DND-41 (cell line): ENCODE results near the gene SLC4A2.
A peak's percentile ranks its signal among the peaks of the same experiment; 100 is the strongest.

ENCODE experiments used
- ATAC-seq: fragments of 200-7000 bp; cut with Tn5 transposase; 3 replicates; pipeline ENCODE4 v1.9.1; 2021; ENCODE audit warnings: low read depth; ENCODE audit not compliant: insufficient read depth
- DNase-seq: peaks from one replicate; pipeline ENCODE4 v3.0.0-alpha.2; 2020
- H2AFZ ChIP-seq: 2 replicates; pipeline ENCODE4 v1.6.0; 2012; ENCODE audit warnings: low read depth, low read length
- H3K27ac ChIP-seq: 2 replicates; pipeline ENCODE4 v1.5.1; 2012; ENCODE audit warnings: low read length, inconsistent platforms
- H3K27me3 ChIP-seq: fragments of 200-600 bp; sonication (generic); 2 replicates; pipeline ENCODE4 v1.6.0; 2012; ENCODE audit warnings: low read length, mild to moderate bottlenecking, inconsistent platforms; ENCODE audit not compliant: insufficient read depth, poor library complexity
- H3K36me3 ChIP-seq: 2 replicates; pipeline ENCODE4 v1.5.1; 2012; ENCODE audit warnings: low read length, inconsistent platforms; ENCODE audit not compliant: insufficient read depth
- H3K4me1 ChIP-seq: 2 replicates; pipeline ENCODE4 v1.5.1; 2012; ENCODE audit warnings: mild to moderate bottlenecking, low read length; ENCODE audit not compliant: insufficient read depth
- H3K4me2 ChIP-seq: 2 replicates; pipeline ENCODE4 v1.6.0; 2012; ENCODE audit warnings: mild to moderate bottlenecking, moderate library complexity, low read length, inconsistent platforms; ENCODE audit not compliant: insufficient read depth
- H3K4me3 ChIP-seq, 2 experiments: fragments of 200-600 bp in 1 of 2; shearing (Covaris generic) in 1 of 2; 2 replicates each; pipeline ENCODE4 v1.5.1; 2012 to 2016; ENCODE audit warnings: inconsistent platforms in 2 of 2, low read length in 2 of 2, mild to moderate bottlenecking in 2 of 2, low read depth in 1 of 2, moderate library complexity in 1 of 2
- H3K79me2 ChIP-seq: 2 replicates; pipeline ENCODE4 v1.6.0; 2012; ENCODE audit warnings: low read length, inconsistent platforms; ENCODE audit not compliant: insufficient read depth
- H3K9ac ChIP-seq: 2 replicates; pipeline ENCODE4 v1.6.0; 2012; ENCODE audit warnings: low read depth, mild to moderate bottlenecking, inconsistent platforms, low read length, moderate library complexity
- H3K9me3 ChIP-seq: 2 replicates; pipeline ENCODE4 v1.5.1; 2012; ENCODE audit warnings: low read length, moderate library complexity, mild to moderate bottlenecking, inconsistent platforms; ENCODE audit not compliant: insufficient read depth, severe bottlenecking
- H4K20me1 ChIP-seq: 2 replicates; pipeline ENCODE4 v1.6.0; 2012; ENCODE audit warnings: low read length; ENCODE audit not compliant: insufficient read depth
- EZH2 ChIP-seq: IDR thresholded peaks from 3 replicates; pipeline ENCODE4 v1.6.1; 2012; ENCODE audit warnings: borderline replicate concordance, low read depth, mild to moderate bottlenecking, moderate library complexity, low read length, inconsistent platforms; ENCODE audit not compliant: severe bottlenecking
- TF ChIP-seq, protein P1 (sequence below): IDR thresholded peaks from 2 replicates; pipeline ENCODE4 v1.5.1; 2012; ENCODE audit warnings: borderline replicate concordance, low read length, moderate library complexity, mild to moderate bottlenecking; ENCODE audit not compliant: poor library complexity, severe bottlenecking; ENCODE audit errors: extremely low read depth

The SLC4A2 gene

GRCh38 chr7:151115836-151116418 lies 56.5 kb downstream of the SLC4A2 start:
- no peaks in the 10 kb centered on the region for H3K9me3 ChIP-seq
- ATAC-seq: no peak
- TF ChIP-seq EZH2: no peak
- TF ChIP-seq, protein P1, sequence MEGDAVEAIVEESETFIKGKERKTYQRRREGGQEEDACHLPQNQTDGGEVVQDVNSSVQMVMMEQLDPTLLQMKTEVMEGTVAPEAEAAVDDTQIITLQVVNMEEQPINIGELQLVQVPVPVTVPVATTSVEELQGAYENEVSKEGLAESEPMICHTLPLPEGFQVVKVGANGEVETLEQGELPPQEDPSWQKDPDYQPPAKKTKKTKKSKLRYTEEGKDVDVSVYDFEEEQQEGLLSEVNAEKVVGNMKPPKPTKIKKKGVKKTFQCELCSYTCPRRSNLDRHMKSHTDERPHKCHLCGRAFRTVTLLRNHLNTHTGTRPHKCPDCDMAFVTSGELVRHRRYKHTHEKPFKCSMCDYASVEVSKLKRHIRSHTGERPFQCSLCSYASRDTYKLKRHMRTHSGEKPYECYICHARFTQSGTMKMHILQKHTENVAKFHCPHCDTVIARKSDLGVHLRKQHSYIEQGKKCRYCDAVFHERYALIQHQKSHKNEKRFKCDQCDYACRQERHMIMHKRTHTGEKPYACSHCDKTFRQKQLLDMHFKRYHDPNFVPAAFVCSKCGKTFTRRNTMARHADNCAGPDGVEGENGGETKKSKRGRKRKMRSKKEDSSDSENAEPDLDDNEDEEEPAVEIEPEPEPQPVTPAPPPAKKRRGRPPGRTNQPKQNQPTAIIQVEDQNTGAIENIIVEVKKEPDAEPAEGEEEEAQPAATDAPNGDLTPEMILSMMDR: no peak
- H3K36me3 ChIP-seq: peaks cover 8% of the 10 kb centered on the region; the same call in 1 of the 2 replicates
- peaks cover 18% of the 10 kb centered on the region for H3K79me2 ChIP-seq
- H3K27ac ChIP-seq: no peak overlapping the region
- H3K4me1 ChIP-seq: peaks cover 35% of the 10 kb centered on the region
- H3K27me3 ChIP-seq: no peaks in the 10 kb centered on the region
- DNase-seq: no peak
- peak overlapping the region in 1 of 2 experiments; percentile 75; a peak in 1 of 4 replicates for H3K4me3 ChIP-seq
- H3K4me2 ChIP-seq: peak overlapping the region; percentile 88
- peak overlapping the region; percentile 61; the same call in 1 of the 2 replicates for H3K9ac ChIP-seq
- H4K20me1 ChIP-seq: peaks cover 9% of the 10 kb centered on the region
- H2AFZ ChIP-seq: no peak overlapping the region

DNA sequence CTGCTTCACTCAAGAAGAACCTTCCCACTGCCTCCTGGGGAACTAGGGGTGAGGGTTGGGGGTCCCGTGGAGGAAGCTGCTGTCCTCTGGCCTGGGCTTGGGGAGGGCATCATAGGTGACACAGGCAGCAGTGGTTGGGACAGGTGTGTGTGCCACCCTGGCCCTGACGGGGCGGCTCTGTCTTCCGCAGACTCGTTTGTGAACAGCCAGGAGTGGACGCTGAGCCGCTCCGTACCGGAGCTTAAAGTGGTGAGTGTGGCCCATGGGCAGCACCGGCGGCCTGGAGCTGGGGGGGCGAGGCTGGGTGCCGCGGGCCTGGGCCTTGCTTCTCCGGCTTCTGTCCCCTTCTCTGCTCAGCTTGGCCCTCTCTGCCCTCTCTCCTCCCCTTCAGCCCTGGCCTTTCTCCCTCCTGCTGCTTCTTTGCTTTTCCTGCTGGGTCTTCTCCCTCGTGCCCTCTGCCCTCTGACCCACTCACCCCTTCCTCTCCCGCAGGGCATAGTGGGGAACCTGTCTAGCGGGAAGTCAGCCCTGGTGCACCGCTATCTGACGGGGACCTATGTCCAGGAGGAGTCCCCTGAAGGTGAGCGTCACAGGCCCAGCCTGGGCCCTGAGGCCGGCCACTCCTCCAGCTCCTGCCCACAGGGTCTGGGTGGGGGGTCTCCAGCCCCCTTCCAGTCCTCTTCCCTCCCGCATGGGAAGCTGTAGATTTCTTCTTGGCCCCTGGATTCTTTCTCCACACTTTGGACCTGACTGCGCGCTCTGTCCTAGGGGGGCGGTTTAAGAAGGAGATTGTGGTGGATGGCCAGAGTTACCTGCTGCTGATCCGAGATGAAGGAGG lies 57.4 kb downstream of the SLC4A2 start:
- H3K4me2 ChIP-seq: peak overlapping the region; percentile 88
- ATAC-seq: no peak

DNA sequence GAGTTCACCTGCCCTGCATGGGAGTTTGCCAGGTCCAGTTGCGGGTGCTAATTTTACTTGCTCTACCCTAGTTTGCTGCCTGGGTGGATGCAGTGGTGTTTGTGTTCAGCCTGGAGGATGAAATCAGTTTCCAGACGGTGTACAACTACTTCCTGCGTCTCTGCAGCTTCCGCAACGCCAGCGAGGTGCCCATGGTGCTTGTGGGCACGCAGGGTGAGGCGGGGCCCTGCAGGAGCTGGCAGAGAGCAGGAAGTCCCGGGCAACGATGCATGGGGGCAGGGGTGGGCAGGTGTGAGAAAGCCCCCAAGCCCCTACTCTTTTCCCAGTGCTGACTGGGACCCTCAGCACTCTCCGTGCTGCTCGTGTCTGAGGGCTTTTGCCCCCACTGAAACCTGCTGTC lies 58.2 kb downstream of the SLC4A2 start:
- H3K27me3 ChIP-seq: no peaks in the 10 kb centered on the region
- DNase-seq: peak; percentile 84
- no peaks in the 10 kb centered on the region for H3K9me3 ChIP-seq
- peak; percentile 96 for ATAC-seq
- H3K4me3 ChIP-seq: peak overlapping the region; percentile 25 to 75; a peak in 3 of 4 replicates
- peak overlapping the region; percentile 88 for H3K4me2 ChIP-seq
- H3K9ac ChIP-seq: peak overlapping the region; percentile 61
- peaks cover 18% of the 10 kb centered on the region for H3K79me2 ChIP-seq
- peak overlapping the region; percentile 88 for H2AFZ ChIP-seq
- TF ChIP-seq, protein P1: no peak
- TF ChIP-seq EZH2: no peak
- H4K20me1 ChIP-seq: peaks cover 4% of the 10 kb centered on the region
- peaks cover 8% of the 10 kb centered on the region; the same call in 1 of the 2 replicates for H3K36me3 ChIP-seq
- H3K4me1 ChIP-seq: peaks cover 35% of the 10 kb centered on the region
- peak overlapping the region; percentile 90 for H3K27ac ChIP-seq

More for the DNA sequence above, 57.4 kb downstream of the SLC4A2 start:
- H3K27me3 ChIP-seq: no peaks in the 10 kb centered on the region
- no peak for TF ChIP-seq EZH2
- TF ChIP-seq, protein P1: no peak
- no peaks in the 10 kb centered on the region for H3K9me3 ChIP-seq
- peaks cover 8% of the 10 kb centered on the region; the same call in 1 of the 2 replicates for H3K36me3 ChIP-seq
- peak overlapping the region; percentile 25 to 75; a peak in 3 of 4 replicates for H3K4me3 ChIP-seq
- H3K4me1 ChIP-seq: peaks cover 35% of the 10 kb centered on the region
- H4K20me1 ChIP-seq: peaks cover 9% of the 10 kb centered on the region
- H2AFZ ChIP-seq: peak overlapping the region; percentile 88
- peak overlapping the region; percentile 61 for H3K9ac ChIP-seq
- peaks cover 18% of the 10 kb centered on the region for H3K79me2 ChIP-seq
- H3K27ac ChIP-seq: peak overlapping the region; percentile 90
- no peak for DNase-seq
